SU-DHL-6 (cell line): Measurements from ENCODE around the gene VPS50.

Source experiments
- H2AFZ ChIP-seq: fragments of 200-600 bp; sonication (generic); 2 replicates; pipeline ENCODE4 v1.6.1; 2014; ENCODE audit warnings: low read depth, mild to moderate bottlenecking, moderate library complexity, mixed read lengths, antibody characterized with exemption, low read length; ENCODE audit not compliant: severe bottlenecking
- H3F3A ChIP-seq: fragments of 200-600 bp; shearing (Covaris generic); 2 replicates; pipeline ENCODE4 v1.6.0; 2016; ENCODE audit warnings: antibody characterized with exemption, mild to moderate bottlenecking; ENCODE audit not compliant: insufficient read depth
- H3K27ac ChIP-seq: fragments of 200-600 bp; sonication (generic); 2 replicates; pipeline ENCODE4 v1.5.1; 2016; ENCODE audit warnings: low read depth, mild to moderate bottlenecking, low read length, moderate library complexity, mixed read lengths
- H3K27me3 ChIP-seq: fragments of 200-600 bp; sonication (generic), shearing (Covaris generic); 2 replicates; pipeline ENCODE4 v1.6.0; 2014; ENCODE audit warnings: mild to moderate bottlenecking, low read length
- H3K36me3 ChIP-seq: fragments of 200-600 bp; sonication (generic); 2 replicates; pipeline ENCODE4 v1.6.1; 2014; ENCODE audit warnings: mild to moderate bottlenecking, low read length, mixed read lengths
- H3K4me2 ChIP-seq: fragments of 300-600, 200-600 bp; shearing (Covaris generic), sonication (generic); 2 replicates; pipeline ENCODE4 v1.6.0; 2014; ENCODE audit warnings: low read length, low read depth, mild to moderate bottlenecking; ENCODE audit not compliant: poor library complexity, severe bottlenecking
- H3K4me3 ChIP-seq: fragments of 200-600 bp; sonication (generic); 2 replicates; pipeline ENCODE4 v1.5.1; 2014; ENCODE audit warnings: antibody characterized with exemption, low read length, mild to moderate bottlenecking, mixed read lengths; ENCODE audit not compliant: insufficient read depth, poor library complexity, severe bottlenecking
- H3K79me2 ChIP-seq: fragments of 200-600 bp; sonication (generic); 2 replicates; pipeline ENCODE4 v1.6.1; 2014; ENCODE audit warnings: mild to moderate bottlenecking, low read length, moderate library complexity; ENCODE audit not compliant: insufficient read depth
- H3K9ac ChIP-seq: fragments of 200-600 bp; sonication (generic); 2 replicates; pipeline ENCODE4 v1.7.0; 2014; ENCODE audit warnings: mild to moderate bottlenecking, low read length
- H3K9me2 ChIP-seq: fragments of 200-600 bp; sonication (generic); replicated peaks from 2 replicates; pipeline ENCODE4 v1.6.1; 2014; ENCODE audit warnings: low read length; ENCODE audit not compliant: insufficient read depth
- H3K9me3 ChIP-seq: fragments of 200-600 bp; sonication (generic); 2 replicates; pipeline ENCODE4 v1.6.1; 2014; ENCODE audit warnings: low read length, mixed read lengths; ENCODE audit not compliant: insufficient read depth
- H4K20me1 ChIP-seq: fragments of 200-600 bp; sonication (generic); 2 replicates; pipeline ENCODE4 v1.6.1; 2014; ENCODE audit warnings: low read depth, mild to moderate bottlenecking, antibody characterized with exemption, low read length, moderate library complexity, mixed read lengths
- EZH2phosphoT487 ChIP-seq: fragments of 200-600 bp; sonication (generic), shearing (Covaris generic); conservative IDR thresholded peaks from 2 replicates; pipeline ENCODE4 v1.6.1; 2018; ENCODE audit warnings: mild to moderate bottlenecking, antibody characterized with exemption, low read length, moderate library complexity, mixed read lengths
- TF ChIP-seq, protein P1 (sequence below): fragments of 200-600 bp; sonication (generic); IDR thresholded peaks from one replicate; pipeline ENCODE4 v1.5.1; 2017; ENCODE audit warnings: antibody characterized with exemption, mild to moderate bottlenecking, low read length, moderate library complexity; ENCODE audit not compliant: insufficient read depth, poor library complexity, severe bottlenecking

Gene VPS50

DNA sequence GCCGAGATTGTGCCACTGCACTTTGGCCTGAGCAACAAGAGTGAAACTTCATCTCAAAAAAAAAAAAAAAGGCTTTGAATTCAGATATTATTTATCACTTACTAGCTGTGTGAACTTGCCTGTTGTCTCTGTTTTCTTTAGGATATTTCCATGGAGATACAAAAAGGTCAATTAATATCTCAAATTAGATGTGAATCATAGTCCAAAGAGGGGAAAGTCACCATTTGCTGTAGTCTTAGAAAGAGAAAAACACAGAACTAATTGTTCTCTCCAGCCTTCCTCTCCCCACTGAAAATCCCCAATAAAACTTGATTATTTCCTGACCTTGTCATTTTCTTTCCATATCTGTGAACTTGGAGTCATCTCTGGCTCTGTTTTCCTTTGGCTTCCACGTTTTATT lies 27.1 kb upstream of the VPS50 start:
- H3K27ac ChIP-seq: no peak overlapping the region
- H3K36me3 ChIP-seq: no peaks in the 10 kb centered on the region
- TF ChIP-seq, protein P1, sequence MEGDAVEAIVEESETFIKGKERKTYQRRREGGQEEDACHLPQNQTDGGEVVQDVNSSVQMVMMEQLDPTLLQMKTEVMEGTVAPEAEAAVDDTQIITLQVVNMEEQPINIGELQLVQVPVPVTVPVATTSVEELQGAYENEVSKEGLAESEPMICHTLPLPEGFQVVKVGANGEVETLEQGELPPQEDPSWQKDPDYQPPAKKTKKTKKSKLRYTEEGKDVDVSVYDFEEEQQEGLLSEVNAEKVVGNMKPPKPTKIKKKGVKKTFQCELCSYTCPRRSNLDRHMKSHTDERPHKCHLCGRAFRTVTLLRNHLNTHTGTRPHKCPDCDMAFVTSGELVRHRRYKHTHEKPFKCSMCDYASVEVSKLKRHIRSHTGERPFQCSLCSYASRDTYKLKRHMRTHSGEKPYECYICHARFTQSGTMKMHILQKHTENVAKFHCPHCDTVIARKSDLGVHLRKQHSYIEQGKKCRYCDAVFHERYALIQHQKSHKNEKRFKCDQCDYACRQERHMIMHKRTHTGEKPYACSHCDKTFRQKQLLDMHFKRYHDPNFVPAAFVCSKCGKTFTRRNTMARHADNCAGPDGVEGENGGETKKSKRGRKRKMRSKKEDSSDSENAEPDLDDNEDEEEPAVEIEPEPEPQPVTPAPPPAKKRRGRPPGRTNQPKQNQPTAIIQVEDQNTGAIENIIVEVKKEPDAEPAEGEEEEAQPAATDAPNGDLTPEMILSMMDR: no peak
- TF ChIP-seq EZH2phosphoT487: no peak
- no peaks in the 10 kb centered on the region for H4K20me1 ChIP-seq
- H3K4me3 ChIP-seq: no peak overlapping the region
- H3K4me2 ChIP-seq: no peak overlapping the region
- no peaks in the 10 kb centered on the region for H3K79me2 ChIP-seq
- H3K9me3 ChIP-seq: no peaks in the 10 kb centered on the region
- no peaks in the 10 kb centered on the region for H3F3A ChIP-seq
- 0 out of 2 replicates have a peak, but pooled peaks cover 3% of the 10 kb centered on the region for H3K27me3 ChIP-seq
- no peak overlapping the region for H3K9ac ChIP-seq
- H2AFZ ChIP-seq: no peak overlapping the region
- H3K9me2 ChIP-seq: no peaks in the 10 kb centered on the region

DNA sequence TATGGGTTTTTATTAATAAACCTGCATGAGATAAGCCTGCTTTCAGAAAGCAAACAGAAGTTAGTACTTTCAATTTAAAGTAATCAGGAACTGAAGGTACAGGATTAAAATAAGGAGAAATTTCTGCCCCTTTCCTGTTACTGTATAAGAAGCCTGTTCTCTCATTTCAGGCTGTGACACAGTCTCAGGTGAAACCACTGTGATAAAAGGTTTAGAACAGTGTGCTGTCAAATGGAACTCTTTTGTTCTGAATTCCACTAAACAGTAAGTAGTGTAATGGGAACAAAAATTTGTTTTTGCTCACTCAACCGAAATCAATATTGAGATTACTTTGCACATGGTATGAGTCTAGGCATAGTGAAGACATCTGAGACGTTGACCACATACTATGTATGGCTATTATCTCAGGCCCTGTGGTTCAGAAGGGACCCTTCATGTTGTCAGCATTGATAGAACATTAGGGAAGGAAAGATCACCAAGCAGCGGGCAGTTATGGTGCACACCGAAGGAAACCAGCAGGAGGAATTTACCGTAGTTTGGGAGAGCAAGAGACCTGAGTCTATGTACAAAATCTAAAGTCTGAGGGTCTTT lies 20.8 kb upstream of the VPS50 start:
- H4K20me1 ChIP-seq: no peaks in the 10 kb centered on the region
- H2AFZ ChIP-seq: no peak overlapping the region
- H3K4me3 ChIP-seq: no peak overlapping the region
- H3K9me3 ChIP-seq: no peaks in the 10 kb centered on the region
- TF ChIP-seq, protein P1: no peak
- TF ChIP-seq EZH2phosphoT487: no peak
- 0 out of 2 replicates have a peak, but pooled peaks cover 3% of the 10 kb centered on the region for H3K27me3 ChIP-seq
- no peak overlapping the region for H3K27ac ChIP-seq
- no peak overlapping the region for H3K4me2 ChIP-seq
- no peak overlapping the region for H3K9ac ChIP-seq
- no peaks in the 10 kb centered on the region for H3K36me3 ChIP-seq
- no peaks in the 10 kb centered on the region for H3K79me2 ChIP-seq
- no peaks in the 10 kb centered on the region for H3F3A ChIP-seq
- H3K9me2 ChIP-seq: no peaks in the 10 kb centered on the region

DNA sequence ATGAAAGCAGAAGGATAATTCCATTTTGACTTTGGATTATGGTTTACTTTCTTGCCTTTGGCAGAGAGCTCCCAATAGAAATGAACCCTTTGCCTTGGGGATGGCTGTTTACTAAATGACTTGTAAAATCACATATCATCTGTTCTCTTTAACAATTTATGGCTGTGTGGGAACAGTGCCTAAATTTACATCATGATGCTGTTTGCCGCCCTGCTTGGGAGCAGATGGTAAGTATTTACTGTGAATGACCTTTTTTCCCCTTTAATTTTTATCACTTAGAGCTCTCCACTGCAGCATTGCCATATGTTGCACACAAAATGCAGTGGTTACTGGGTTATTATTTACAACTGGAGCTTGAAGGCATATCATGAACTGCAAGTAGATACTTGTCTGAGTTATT lies 19.3 kb upstream of the VPS50 start:
- no peaks in the 10 kb centered on the region for H4K20me1 ChIP-seq
- 0 out of 2 replicates have a peak, but pooled peaks cover 3% of the 10 kb centered on the region for H3K27me3 ChIP-seq
- no peaks in the 10 kb centered on the region for H3F3A ChIP-seq
- no peaks in the 10 kb centered on the region for H3K79me2 ChIP-seq
- H3K4me2 ChIP-seq: no peak overlapping the region
- H3K36me3 ChIP-seq: no peaks in the 10 kb centered on the region
- H3K9me2 ChIP-seq: no peaks in the 10 kb centered on the region
- no peak overlapping the region for H3K27ac ChIP-seq
- H3K9ac ChIP-seq: no peak overlapping the region
- TF ChIP-seq, protein P1: no peak
- TF ChIP-seq EZH2phosphoT487: no peak
- H2AFZ ChIP-seq: no peak overlapping the region
- no peak overlapping the region for H3K4me3 ChIP-seq
- no peaks in the 10 kb centered on the region for H3K9me3 ChIP-seq
